BE2C (cell line): Measurements from ENCODE around the gene MAFG. TPM values are rescaled to one million over a fixed set of nuclear protein-coding genes. Genes with fewer than 3 reads are reported as not detected.
A peak's percentile ranks its signal among the peaks of the same experiment; 100 is the strongest.

Source experiments
- DNase-seq: peaks from one replicate; pipeline ENCODE4 v3.0.0-alpha.2; 2020
- H3K27me3 ChIP-seq: fragments of 250-450 bp; sonication (Bioruptor Pico); 2 replicates; pipeline ENCODE4 v1.5.1; 2020; ENCODE audit warnings: mild to moderate bottlenecking
- H3K36me3 ChIP-seq: fragments of 250-450 bp; sonication (Bioruptor Pico); 2 replicates; pipeline ENCODE4 v1.5.1; 2020; ENCODE audit warnings: mild to moderate bottlenecking
- H3K4me1 ChIP-seq: fragments of 250-450 bp; sonication (Bioruptor Pico); 2 replicates; pipeline ENCODE4 v1.5.1; 2020
- H3K4me3 ChIP-seq: 2 replicates; pipeline ENCODE4 v1.5.1; 2011; ENCODE audit warnings: low read depth, low read length
- H3K9me3 ChIP-seq: fragments of 250-450 bp; sonication (Bioruptor Pico); 2 replicates; pipeline ENCODE4 v1.5.1; 2020
- polyA plus RNA-seq: library from polyadenylated mRNA; unstranded; fragments of >200 nt; gene quantifications from one replicate; pipeline ENCODE4 v1.2.1, GENCODE V29; 2012; ENCODE audit warnings: low read depth, missing spikeins; ENCODE audit not compliant: insufficient read length, insufficient read depth
- TF ChIP-seq, protein P1 (sequence below): IDR thresholded peaks from 2 replicates; pipeline ENCODE4 v1.5.1; 2012; ENCODE audit warnings: mild to moderate bottlenecking, low read depth, low read length

Gene MAFG
- polyA plus RNA-seq, result 43.3 TPM

DNA sequence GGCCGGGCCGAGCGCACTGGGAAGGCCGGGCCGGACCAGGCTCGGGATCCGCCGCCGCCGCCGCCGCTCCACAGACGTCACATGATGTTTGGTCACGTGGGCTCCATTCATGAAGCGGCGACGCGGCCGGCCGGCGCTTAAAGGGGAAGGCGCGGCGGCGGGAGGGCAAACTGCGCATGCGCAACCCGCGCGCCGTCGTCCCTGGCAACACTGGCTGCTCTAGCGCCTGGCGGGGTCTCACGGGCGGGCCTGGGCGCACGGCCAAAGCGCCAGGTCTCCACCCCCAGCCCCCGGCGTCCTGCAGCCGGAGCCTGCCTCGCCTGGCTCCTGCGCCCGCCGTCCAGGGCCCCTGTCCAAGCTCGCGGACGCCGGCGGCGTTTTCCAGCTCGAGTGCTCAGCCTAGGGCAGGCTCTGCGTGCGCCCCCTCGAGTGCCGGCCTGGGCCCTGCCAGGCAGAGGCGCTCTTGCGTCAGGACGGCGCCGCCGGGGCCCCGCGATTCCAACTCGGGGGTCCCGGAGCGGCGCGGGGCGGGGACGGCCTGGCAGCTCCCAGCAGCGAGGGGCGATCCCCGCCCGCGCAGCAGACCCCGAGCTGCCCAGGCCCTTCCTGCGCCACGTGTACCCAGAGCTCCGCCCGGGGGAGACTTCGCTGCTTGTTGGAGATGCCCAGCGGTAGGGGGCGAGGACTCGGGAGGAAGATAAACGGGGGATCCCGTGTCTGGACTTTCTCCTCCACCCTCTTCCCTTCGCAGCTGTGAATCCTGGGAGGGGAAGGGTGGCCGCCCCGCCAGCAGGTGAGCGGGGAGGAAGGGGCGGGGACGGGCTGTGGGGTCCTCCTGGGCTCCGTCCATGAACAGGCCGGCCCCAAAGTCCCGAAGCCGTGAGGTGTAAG lies at the start of gene MAFG:
Gene MAFG (minus strand): TSS at position 83 of the 891 bp plus-strand sequence. CDS start 4,550 bp downstream, outside the sequence.
- Histone ChIP-seq H3K36me3 (peaks cover 3% of the 10 kb centered on the region), H3K9me3 (no peaks in the 10 kb centered on the region), H3K27me3 (no peaks in the 10 kb centered on the region), H3K4me1 (peaks cover 6% of the 10 kb centered on the region), H3K4me3 (peak within 1 kb of the TSS; percentile 80)
- DNase-seq, result peak; percentile 98
- TF ChIP-seq, protein P1, sequence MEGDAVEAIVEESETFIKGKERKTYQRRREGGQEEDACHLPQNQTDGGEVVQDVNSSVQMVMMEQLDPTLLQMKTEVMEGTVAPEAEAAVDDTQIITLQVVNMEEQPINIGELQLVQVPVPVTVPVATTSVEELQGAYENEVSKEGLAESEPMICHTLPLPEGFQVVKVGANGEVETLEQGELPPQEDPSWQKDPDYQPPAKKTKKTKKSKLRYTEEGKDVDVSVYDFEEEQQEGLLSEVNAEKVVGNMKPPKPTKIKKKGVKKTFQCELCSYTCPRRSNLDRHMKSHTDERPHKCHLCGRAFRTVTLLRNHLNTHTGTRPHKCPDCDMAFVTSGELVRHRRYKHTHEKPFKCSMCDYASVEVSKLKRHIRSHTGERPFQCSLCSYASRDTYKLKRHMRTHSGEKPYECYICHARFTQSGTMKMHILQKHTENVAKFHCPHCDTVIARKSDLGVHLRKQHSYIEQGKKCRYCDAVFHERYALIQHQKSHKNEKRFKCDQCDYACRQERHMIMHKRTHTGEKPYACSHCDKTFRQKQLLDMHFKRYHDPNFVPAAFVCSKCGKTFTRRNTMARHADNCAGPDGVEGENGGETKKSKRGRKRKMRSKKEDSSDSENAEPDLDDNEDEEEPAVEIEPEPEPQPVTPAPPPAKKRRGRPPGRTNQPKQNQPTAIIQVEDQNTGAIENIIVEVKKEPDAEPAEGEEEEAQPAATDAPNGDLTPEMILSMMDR, result peak; percentile 34

DNA sequence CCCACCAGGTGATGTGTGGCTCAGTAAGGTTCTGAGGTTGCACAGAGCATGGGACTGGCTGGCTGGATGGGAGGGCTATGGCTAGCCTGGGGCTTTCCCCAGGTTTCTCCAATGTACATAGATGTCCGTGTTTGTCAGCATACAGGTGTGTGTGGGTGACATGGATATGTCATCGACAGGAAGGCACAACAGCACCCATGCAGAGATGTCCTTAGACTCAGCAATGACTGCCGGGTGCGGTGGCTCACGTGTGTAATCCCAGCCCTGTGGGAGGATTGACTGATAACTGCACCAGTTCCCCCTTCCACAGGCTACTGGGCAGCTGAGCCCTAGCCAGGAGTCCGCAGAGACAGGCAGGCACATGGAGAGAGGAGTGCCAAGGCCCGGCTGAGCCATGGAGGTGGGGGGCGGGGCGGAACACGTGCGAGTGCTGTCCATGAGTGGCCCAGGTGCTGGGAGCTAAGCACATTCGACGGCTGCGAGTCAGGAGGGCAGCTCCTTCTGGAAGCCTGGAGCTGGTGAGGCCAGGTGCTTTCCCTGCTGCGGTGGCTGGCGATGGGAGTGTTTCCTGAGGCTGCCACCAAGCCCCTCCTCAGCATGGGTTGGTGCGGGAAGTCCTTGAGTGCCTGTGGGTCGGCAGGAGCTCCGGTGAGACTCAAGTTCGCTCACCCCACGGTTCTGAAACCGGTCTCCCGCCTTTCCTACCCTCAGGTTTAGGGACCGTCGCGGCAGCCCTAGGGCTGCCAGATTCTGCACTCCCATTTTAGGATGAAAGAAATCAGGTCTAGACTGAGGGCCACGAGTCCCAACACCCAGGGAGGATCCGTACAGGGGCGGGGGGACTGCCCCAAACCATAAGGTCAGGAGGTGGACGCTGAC lies 49.0 kb upstream of the MAFG start:
- no peaks in the 10 kb centered on the region for H3K27me3 ChIP-seq
- H3K36me3 ChIP-seq, result peaks cover 13% of the 10 kb centered on the region
- TF ChIP-seq, protein P1, result no peak
- H3K9me3 ChIP-seq, result peaks cover 6% of the 10 kb centered on the region; the same call in 1 of the 2 replicates
- peak; percentile 60 for DNase-seq
- H3K4me1 ChIP-seq, result peaks cover 9% of the 10 kb centered on the region
- peak overlapping the region; percentile 84 for H3K4me3 ChIP-seq

DNA sequence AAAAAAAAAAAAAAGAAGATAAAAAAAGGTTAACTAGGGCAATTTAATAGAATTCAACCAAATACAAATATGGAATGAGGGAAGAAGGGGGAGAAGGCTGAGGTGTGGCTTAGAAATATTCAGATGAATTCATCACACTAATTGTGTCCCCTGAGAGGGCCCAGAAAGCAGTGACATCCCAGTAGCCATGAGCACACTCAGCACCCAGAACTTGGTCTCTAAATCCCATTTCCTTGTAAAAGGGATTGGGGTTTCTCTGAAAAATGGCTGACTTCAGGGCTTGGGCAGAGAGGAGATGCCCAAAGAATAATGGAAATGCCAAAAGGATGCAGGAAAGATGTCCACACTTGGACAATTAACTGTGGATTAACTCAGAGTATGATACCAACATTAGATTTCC lies 45.9 kb upstream of the MAFG start:
- peaks cover 9% of the 10 kb centered on the region for H3K4me1 ChIP-seq
- DNase-seq, result no peak
- no peaks in the 10 kb centered on the region for H3K36me3 ChIP-seq
- H3K4me3 ChIP-seq, result no peak overlapping the region
- H3K27me3 ChIP-seq, result no peaks in the 10 kb centered on the region
- TF ChIP-seq, protein P1, result no peak
- peaks cover 6% of the 10 kb centered on the region; the same call in 1 of the 2 replicates for H3K9me3 ChIP-seq

DNA sequence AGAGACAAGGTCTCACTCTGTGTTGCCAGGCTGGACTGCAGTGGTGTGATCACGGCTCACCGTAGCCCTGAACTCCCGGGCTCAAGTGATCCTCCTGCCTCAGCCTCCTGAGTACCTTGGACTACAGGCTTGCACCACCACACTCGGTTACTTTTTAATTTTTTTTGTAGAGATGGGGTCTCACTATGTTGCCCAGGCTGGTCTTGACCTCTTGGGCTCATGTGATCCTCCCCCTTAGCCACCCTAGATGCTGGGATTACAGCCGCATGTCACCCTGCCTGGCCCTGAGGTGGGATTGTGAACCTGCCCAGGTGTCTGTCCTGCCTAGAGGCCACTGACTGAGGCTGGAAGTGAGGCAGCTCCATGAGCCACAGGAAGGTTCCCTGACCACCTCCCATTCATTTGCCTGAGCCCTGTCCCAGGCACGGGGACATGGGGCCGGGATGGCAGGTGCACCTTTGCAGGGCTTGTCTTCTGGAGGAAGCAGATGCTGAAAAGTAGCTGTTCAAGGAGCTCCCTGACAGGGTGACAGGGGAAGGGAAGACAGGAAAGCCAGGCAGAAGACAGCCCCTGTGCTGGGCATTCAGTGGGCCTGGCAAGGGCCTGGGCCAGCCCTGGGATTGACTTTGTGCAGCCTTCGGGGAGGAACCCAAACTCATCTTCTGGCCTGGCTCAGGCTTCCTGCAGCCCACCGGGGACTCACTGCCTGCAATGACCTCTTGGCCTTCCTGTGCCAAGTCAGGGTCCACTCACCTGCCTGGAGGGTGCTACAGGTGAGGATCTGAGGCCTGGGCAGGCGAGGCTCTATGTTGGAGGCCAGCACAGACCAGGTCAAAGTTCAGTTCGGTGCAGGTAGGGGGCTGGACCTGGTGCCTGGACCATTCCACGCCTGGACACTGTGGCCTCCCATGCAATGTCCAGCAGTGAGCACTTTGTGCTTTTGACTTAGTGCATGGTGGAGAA lies 41.6 kb upstream of the MAFG start:
- Histone ChIP-seq H3K27me3 (no peaks in the 10 kb centered on the region), H3K4me3 (no peak overlapping the region), H3K9me3 (no peaks in the 10 kb centered on the region), H3K4me1 (peaks cover 19% of the 10 kb centered on the region), H3K36me3 (no peaks in the 10 kb centered on the region)
- no peak for DNase-seq
- TF ChIP-seq, protein P1, result no peak

DNA sequence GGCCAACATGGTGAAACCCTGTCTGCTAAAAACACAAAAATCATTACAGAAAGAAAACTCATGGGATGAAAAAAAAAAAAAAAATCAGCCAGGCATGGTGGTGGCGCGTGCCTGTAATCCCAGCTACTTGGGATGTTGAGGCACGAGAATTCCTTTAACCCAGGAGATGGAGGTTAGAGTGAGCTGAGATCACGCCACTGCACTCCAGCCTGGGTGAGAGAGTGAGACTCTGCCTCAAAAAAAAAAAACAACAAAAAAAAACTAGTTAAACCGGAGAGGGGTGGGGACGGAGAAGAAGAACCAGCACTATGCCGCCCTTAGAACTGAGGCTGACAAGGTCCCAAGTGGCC lies 40.8 kb upstream of the MAFG start:
- Histone ChIP-seq H3K27me3 (no peaks in the 10 kb centered on the region), H3K4me3 (no peak overlapping the region)
- DNase-seq, result no peak

More for the DNA sequence above, 40.8 kb upstream of the MAFG start:
- Histone ChIP-seq H3K9me3 (no peaks in the 10 kb centered on the region), H3K4me1 (peaks cover 19% of the 10 kb centered on the region), H3K36me3 (no peaks in the 10 kb centered on the region)
- TF ChIP-seq, protein P1, result no peak
